ENCODE results near the gene SPEM1. TPM values are rescaled to one million over a fixed set of nuclear protein-coding genes. Genes with fewer than 3 reads are reported as not detected.

SPEM1 gene
- total and polyA plus RNA-seq, 5 experiments from 2014 or later = not detected

DNA sequence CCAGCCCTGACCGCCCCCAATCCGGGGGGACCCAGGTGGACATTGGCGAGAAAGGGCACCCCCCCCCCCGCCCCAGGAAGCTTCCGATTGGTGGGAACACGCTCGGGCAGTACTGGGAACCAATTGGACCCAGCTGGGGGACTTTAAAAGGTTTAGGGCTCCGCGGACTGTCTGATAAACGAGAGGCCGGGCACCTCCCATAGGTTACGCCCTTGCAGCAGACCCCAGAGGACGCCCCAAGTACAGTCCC, 16.5 kb upstream of the SPEM1 start:
- ATAC-seq = peak; percentile 17 to 38
- no peak for DNase-seq
- Mint-ChIP-seq H3K4me3 (peak overlapping the region; percentile 92 to 98 (median 96)), H3K9me3 (no peaks in the 10 kb centered on the region), H3K27ac (peak overlapping the region; percentile 89 to 99 (median 98)), H3K27me3 (peaks cover 0 to 2% (median 0%) of the 10 kb centered on the region in 5 donors), H3K4me1 (peaks cover 13 to 32% (median 25%) of the 10 kb centered on the region in 4 donors), H3K36me3 (no peaks in the 10 kb centered on the region)
- POLR2A ChIA-PET = interaction anchor here (0.6 to 3.6 kb wide), 19 partner anchors 9 to 283 kb away, joined by 3 to 50 read pairs (median 5); partner anchors contain the start of genes ACAP1, MPDU1, NEURL4 and PLSCR3

DNA sequence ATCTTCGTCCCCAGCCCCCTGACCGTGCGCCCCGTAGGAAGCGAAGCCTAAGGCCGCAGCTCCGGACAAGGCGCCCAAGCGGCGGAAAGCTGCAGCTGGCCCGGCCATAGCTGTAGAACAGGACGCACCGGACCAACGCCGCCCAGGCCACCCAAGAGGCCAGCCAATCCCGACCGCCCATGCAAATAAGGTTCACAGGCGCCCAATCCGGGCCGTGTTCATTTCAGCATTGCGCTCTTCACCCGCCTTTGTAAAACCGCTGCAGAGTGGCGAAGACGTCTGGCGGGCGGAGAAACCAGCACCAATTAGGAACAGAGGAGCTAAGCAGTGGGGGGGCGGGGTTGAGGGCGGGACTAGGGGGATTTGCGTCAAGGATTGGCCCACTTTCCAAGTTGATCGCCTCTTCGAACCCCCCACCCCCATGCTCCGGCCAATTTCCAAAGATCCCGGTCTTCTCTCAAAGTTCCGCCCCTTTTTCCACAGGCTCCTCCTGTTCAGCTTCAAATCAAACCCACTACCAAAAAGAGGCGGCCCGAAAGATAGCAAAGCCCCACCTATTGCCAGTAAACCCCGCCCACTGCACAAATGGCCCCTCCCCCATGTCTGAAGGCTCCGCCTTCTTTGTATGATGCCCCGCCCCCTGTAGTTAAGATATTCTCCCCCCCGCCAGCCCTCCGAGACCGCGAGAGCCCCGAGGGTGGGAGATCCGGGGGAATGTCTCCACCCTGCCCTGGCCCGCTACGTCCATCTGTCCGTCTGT, 16.0 kb upstream of the SPEM1 start, which contains the start of gene TMEM256:
Gene TMEM256, minus strand, starts transcription at position 121 of the 760 bp plus-strand sequence. Its CDS starts 13 bp downstream, at position 108.
- POLR2A ChIA-PET = interaction anchor here (0.6 to 3.6 kb wide), 22 partner anchors 10 to 283 kb away, joined by 3 to 50 read pairs (median 4); partner anchors contain the start of genes ACAP1, MPDU1, NEURL4 and PLSCR3
- H3K4me3 Mint-ChIP-seq = peak within 1 kb of the TSS; percentile 92 to 98 (median 96)
- ATAC-seq (peak; percentile 87 to 91), DNase-seq (peak; percentile 89 to 97 (median 93))
- peaks cover 0 to 4% (median 0%) of the 10 kb centered on the region in 5 donors for H3K27me3 Mint-ChIP-seq
- H3K27ac Mint-ChIP-seq = peak within 1 kb of the TSS; percentile 89 to 99 (median 98)
- peaks cover 15 to 35% (median 28%) of the 10 kb centered on the region in 4 donors for H3K4me1 Mint-ChIP-seq
- H3K9me3 Mint-ChIP-seq = no peaks in the 10 kb centered on the region
- no peaks in the 10 kb centered on the region for H3K36me3 Mint-ChIP-seq

DNA sequence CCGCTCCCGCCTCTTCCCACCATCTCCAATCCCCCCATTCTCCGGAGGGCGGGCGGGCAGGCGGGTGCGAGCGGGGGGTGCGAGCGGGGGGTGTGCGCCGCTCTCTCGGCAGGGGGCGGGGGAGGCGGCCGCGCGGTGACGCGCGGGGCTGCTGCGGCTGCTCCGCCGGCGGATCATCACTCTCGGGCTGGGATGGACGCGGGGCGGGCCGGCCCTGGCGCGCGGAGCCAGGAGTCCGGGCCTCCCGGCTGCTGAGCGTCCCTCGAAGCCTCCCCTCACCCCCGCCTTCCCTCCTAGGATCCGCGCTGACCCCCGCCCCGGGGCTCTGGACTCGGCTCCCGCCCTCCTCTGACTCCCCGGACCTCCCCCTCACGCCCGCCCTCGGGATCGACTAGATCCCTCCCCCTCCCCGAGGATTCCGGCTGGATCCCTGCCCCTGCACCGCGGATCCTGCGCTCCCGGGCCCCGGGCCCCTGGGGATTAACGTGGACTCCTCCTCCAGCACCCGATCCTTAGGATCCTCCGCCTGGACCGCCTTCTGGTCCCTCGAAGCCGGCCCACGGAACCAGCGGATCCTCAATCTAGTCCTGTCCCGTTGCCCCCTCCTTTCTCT, 15.3 kb upstream of the SPEM1 start:
- H3K27me3 Mint-ChIP-seq = peaks cover 0 to 4% (median 0%) of the 10 kb centered on the region in 5 donors
- POLR2A ChIA-PET = interaction anchor here (0.7 to 3.6 kb wide), 17 partner anchors 11 to 282 kb away, joined by 3 to 50 read pairs (median 6); partner anchors contain the start of genes ACAP1, MPDU1, NEURL4 and PLSCR3
- DNase-seq (peak in 5 of 10 donors; percentile 58 to 86 (median 77)), ATAC-seq (peak; percentile 48 to 56)
- H3K9me3 Mint-ChIP-seq = no peaks in the 10 kb centered on the region
- peak overlapping the region; percentile 89 to 99 (median 98) for H3K27ac Mint-ChIP-seq
- peaks cover 21 to 36% (median 31%) of the 10 kb centered on the region in 4 donors for H3K4me1 Mint-ChIP-seq
- peak overlapping the region; percentile 92 to 98 (median 96) for H3K4me3 Mint-ChIP-seq
- no peaks in the 10 kb centered on the region for H3K36me3 Mint-ChIP-seq

DNA sequence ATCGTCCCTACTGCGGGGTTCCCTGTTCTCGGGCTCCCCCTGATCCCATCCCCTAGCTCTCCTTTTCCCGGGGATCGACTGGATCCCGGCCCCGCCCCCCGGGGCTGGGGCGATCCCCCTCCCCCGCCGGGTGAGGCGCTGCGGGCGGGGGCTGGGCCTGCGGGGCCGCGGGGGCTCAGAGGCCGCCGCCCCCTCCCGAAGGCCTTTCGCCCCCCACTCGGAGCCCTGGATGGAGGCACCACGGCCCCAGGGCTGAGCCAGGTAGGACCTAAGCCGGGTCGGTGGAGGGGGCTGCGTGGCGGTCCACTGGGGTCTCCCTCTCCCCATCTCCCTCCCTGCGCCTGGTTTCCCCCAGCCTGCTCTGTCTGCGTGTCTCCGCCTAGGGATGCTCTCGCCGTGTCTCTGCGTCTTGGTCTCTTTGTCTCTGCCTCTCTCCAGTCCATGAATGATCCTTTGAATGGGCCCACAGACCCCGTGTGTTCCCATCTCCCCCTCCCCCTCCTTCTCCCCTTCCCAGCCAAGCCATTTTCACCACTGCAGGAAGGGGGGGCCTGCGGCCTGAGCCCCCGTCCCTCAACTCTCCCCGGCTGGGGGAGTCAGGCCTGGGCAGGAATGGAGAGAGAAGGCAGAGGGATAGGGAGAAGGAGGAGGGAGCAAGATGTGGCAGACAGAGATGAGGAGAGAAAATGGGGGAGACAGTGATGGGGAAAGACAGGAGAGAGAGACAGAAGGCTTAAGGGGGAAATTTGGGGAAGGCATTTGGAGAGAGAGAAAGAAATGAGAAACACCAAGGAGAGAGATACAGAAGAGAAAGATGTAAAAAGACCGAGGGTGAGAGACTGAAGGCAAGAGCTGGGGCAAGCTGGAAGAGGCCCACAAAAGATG, 14.5 kb upstream of the SPEM1 start:
- Mint-ChIP-seq H3K9me3 (no peaks in the 10 kb centered on the region), H3K36me3 (no peaks in the 10 kb centered on the region), H3K27ac (peak overlapping the region; percentile 48 to 95 (median 88)), H3K4me1 (peaks cover 22 to 36% (median 31%) of the 10 kb centered on the region in 4 donors), H3K27me3 (peaks cover 0 to 4% (median 0%) of the 10 kb centered on the region in 5 donors), H3K4me3 (peak overlapping the region; percentile 75 to 96 (median 86))
- no peak for ATAC-seq
- POLR2A ChIA-PET = interaction anchor here (1.0 to 3.5 kb wide), 4 partner anchors 11 to 79 kb away, joined by 3 to 40 read pairs (median 20); partner anchors contain the start of genes PLSCR3, POLR2A and TMEM102
- no peak for DNase-seq

DNA sequence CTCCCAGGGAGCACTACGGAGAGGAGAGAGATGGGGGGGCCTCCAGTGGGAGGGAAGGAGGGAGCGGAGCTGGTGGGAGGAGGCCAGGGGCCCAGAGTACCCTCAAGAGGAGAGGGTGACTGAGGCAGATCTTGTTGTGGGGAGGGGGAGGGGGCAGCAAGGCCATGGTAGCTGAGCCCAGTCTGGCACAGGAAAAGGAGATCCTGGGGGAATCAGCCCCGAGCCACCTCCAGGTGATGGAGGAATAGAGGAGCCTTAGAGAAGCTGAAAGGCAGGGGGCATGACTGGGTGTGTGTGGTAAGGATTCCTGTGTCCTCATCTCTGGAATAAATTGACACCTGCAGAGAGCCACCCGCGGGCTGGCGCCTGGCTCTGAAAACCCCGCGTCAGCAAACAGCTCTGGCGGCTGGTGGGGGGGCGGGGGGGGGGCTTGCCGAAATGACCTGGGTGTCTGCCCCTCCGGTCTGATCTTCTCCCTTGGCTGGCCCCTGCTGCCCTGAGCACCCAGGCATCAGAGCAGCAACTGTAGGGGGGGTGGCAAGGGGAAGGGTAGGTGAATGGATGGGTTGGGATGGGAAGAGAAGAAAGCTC, 13.8 kb upstream of the SPEM1 start:
- peaks cover 0 to 4% (median 0%) of the 10 kb centered on the region in 5 donors for H3K27me3 Mint-ChIP-seq
- POLR2A ChIA-PET = interaction anchor here (0.7 to 3.4 kb wide), 5 partner anchors 9 to 73 kb away, joined by 3 to 23 read pairs (median 8); partner anchors contain the start of genes PLSCR3, TMEM102 and ZBTB4
- no peaks in the 10 kb centered on the region for H3K9me3 Mint-ChIP-seq
- peak in 1 of 10 donors; percentile 25 for DNase-seq
- H3K4me1 Mint-ChIP-seq = peaks cover 22 to 36% (median 31%) of the 10 kb centered on the region in 4 donors
- H3K36me3 Mint-ChIP-seq = no peaks in the 10 kb centered on the region
- no peak for ATAC-seq
- H3K4me3 Mint-ChIP-seq = peak overlapping the region; percentile 62 to 92 (median 80)
- H3K27ac Mint-ChIP-seq = peak overlapping the region in 7 of 10 donors; percentile 49 to 95 (median 84)

DNA sequence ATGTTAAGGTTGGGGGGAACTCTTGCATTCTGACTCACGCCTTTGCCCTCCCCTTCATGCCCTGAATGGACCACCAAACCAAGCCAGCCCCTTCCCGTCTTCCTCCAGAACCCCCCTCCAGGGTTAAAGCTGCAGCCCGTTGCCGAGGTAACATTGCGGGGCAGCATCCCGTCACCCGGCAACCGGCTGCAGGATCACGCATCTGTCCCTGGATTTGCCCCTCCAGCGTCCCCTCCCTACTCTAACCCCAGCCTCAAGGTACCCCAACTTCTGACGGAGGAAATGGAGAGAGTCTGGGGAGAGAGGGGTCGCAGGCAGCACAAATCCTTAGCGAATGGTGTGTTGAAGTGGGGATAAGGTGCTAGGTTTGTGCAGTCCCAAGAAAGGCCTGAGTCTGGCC, 13.0 kb upstream of the SPEM1 start:
- H3K4me1 Mint-ChIP-seq = peaks cover 21 to 36% (median 28%) of the 10 kb centered on the region in 4 donors

DNA sequence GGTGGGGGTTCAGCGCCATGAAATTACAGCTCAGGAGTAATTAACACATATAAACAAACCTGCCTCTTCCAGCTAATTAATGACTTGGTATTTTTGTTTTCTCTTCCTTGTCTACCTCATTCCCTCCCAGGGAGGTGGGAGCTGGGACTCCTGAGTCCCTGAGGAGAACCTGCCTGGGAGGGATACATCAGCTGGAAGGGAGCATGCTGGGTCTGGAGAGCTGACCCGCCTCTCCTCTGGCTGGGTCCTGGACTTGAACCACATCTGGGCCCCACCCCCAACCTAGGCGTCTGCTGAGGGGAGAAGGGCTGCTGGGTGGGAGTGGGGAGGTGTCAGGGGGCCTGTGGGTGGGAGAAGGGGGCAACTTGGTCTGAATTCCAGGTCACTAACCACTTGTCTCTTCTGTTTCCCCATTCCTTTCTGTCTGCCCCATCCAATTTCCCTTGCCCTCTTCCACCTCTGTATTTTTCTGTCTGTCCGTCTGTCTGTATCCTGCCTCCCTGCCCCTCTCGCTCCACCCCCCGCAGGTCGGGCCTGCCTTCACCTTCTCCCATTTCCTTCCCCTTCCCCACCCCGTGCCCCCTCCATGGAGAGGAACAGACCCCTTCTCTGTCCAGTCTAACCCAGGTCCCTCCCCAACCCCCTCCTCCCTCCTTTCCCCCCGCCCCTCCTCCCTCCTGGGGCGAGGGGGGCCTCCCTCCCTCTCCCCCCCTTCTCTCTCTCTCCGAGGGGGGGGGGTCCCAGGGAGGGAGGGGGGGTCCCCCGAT, 12.5 kb upstream of the SPEM1 start, which contains the start of gene NLGN2:
Gene NLGN2, plus strand, starts transcription at position 361 of the 767 bp plus-strand sequence. CDS start 411 bp downstream, outside the sequence.
- H3K27me3 Mint-ChIP-seq = peaks cover 0 to 4% (median 0%) of the 10 kb centered on the region in 5 donors
- H3K4me3 Mint-ChIP-seq = peak within 1 kb of the TSS; percentile 48 to 92 (median 60)
- peak within 1 kb of the TSS in 6 of 10 donors; percentile 36 to 80 (median 73) for H3K27ac Mint-ChIP-seq
- POLR2A ChIA-PET = interaction anchor here (1.0 to 3.4 kb wide), 8 partner anchors 10 to 279 kb away, joined by 3 to 23 read pairs (median 7); partner anchors contain the start of genes PLSCR3, POLR2A, TMEM102 and TP53
- DNase-seq (no peak), ATAC-seq (no peak)
- H3K4me1 Mint-ChIP-seq = peaks cover 21 to 36% (median 28%) of the 10 kb centered on the region in 4 donors
- H3K36me3 Mint-ChIP-seq = no peaks in the 10 kb centered on the region
- no peaks in the 10 kb centered on the region for H3K9me3 Mint-ChIP-seq

More for the DNA sequence above, 13.0 kb upstream of the SPEM1 start:
- Mint-ChIP-seq H3K27ac (peak overlapping the region in 4 of 10 donors; percentile 47 to 77 (median 64)), H3K36me3 (no peaks in the 10 kb centered on the region), H3K27me3 (peaks cover 0 to 4% (median 0%) of the 10 kb centered on the region in 5 donors), H3K4me3 (peak overlapping the region in 9 of 10 donors; percentile 24 to 92 (median 32)), H3K9me3 (no peaks in the 10 kb centered on the region)
- DNase-seq (no peak), ATAC-seq (no peak)
- POLR2A ChIA-PET = interaction anchor here (1.3 to 3.4 kb wide), 4 partner anchors 10 to 29 kb away, joined by 3 to 23 read pairs (median 8); partner anchors contain the start of genes PLSCR3 and TMEM102

DNA sequence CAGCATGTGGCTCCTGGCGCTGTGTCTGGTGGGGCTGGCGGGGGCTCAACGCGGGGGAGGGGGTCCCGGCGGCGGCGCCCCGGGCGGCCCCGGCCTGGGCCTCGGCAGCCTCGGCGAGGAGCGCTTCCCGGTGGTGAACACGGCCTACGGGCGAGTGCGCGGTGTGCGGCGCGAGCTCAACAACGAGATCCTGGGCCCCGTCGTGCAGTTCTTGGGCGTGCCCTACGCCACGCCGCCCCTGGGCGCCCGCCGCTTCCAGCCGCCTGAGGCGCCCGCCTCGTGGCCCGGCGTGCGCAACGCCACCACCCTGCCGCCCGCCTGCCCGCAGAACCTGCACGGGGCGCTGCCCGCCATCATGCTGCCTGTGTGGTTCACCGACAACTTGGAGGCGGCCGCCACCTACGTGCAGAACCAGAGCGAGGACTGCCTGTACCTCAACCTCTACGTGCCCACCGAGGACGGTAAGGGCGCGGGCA, 11.8 kb upstream of the SPEM1 start:
- peak overlapping the region in 3 of 10 donors; percentile 15 to 73 (median 60) for H3K27ac Mint-ChIP-seq
- peak; percentile 20 to 29 for ATAC-seq
- POLR2A ChIA-PET = interaction anchor here (0.6 to 3.4 kb wide), 9 partner anchors 13 to 279 kb away, joined by 3 to 23 read pairs (median 5); partner anchors contain the start of genes PLSCR3, POLR2A, TMEM102 and TP53

DNA sequence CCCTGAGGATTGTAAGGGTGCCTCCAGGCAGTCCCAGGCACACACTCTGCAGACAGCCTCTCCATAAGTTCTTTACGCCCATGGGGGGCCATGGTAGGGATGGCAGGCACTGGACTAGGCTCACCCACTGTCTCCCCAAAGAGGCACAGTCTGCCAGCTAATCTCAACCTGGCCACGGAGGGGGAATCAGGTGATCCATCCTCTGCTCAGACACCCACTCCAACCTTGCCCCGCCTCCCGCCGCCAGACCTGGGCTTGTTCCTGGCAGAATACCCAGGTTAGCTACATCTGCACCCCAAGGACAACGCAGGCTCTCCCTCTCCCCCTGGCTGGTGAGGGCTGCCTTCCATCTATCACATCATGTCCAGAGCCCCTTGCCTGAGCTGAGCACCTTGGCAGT, 11.3 kb upstream of the SPEM1 start:
- peaks cover 0 to 4% (median 0%) of the 10 kb centered on the region in 5 donors for H3K27me3 Mint-ChIP-seq
- H3K4me3 Mint-ChIP-seq = peak overlapping the region in 9 of 10 donors; percentile 16 to 81 (median 54)
- no peak for ATAC-seq
- POLR2A ChIA-PET = interaction anchor here (0.6 to 3.4 kb wide), 8 partner anchors 13 to 278 kb away, joined by 3 to 23 read pairs (median 4); partner anchors contain the start of genes POLR2A, TMEM102 and TP53
- DNase-seq = no peak
- no peaks in the 10 kb centered on the region for H3K9me3 Mint-ChIP-seq
- H3K4me1 Mint-ChIP-seq = peaks cover 16 to 29% (median 22%) of the 10 kb centered on the region in 4 donors
- no peaks in the 10 kb centered on the region for H3K36me3 Mint-ChIP-seq
- H3K27ac Mint-ChIP-seq = peak overlapping the region in 4 of 10 donors; percentile 20 to 67 (median 30)

More for the DNA sequence above, 11.8 kb upstream of the SPEM1 start:
- DNase-seq = peak in 9 of 10 donors; percentile 31 to 75 (median 43)
- Mint-ChIP-seq H3K9me3 (no peaks in the 10 kb centered on the region), H3K4me3 (peak overlapping the region in 8 of 10 donors; percentile 18 to 64 (median 50)), H3K27me3 (peaks cover 0 to 4% (median 0%) of the 10 kb centered on the region in 5 donors), H3K4me1 (peaks cover 17 to 31% (median 22%) of the 10 kb centered on the region in 4 donors), H3K36me3 (no peaks in the 10 kb centered on the region)

DNA sequence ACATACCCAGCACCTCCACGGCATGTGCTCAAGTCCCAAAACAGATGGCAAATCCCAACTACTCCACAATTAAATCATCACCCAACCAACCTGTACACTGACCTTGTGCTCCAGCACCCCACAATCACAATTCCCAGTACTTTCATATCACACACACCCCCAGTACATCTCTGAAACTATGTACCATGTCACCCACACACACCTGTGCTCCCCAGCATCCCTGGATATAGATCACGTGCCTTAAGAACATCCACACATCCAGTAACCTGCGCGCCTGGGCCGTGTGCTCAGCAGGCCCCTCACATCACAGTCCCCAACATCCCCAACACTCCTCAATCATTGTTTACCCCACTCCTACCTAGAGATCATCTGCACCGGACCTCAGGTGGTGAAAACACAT, 10.4 kb upstream of the SPEM1 start:
- Mint-ChIP-seq H3K36me3 (no peaks in the 10 kb centered on the region), H3K27me3 (peaks cover 0 to 4% (median 0%) of the 10 kb centered on the region in 5 donors), H3K4me1 (peaks cover 12 to 29% (median 22%) of the 10 kb centered on the region in 4 donors), H3K9me3 (no peaks in the 10 kb centered on the region), H3K4me3 (peak overlapping the region in 4 of 10 donors; percentile 4 to 52 (median 30)), H3K27ac (peak overlapping the region in 4 of 10 donors; percentile 16 to 53 (median 42))
- POLR2A ChIA-PET = interaction anchor here (2.3 to 3.4 kb wide), 2 partner anchors 26 to 54 kb away, joined by 7 to 23 read pairs; partner anchors contain the start of gene TMEM102
- ATAC-seq (no peak), DNase-seq (no peak)
